GM19324 (cell line): ENCODE data around the gene HK3.
"Not testable (repeated sequence)": the region's sequence is repeated elsewhere in the genome, so short reads cannot be mapped to it uniquely, and the experiment has no call there.

Experiments used
- ATAC-seq: cut with Tn5 transposase; IDR thresholded peaks from one replicate; pipeline ENCODE4 v1.9.1; 2021; ENCODE audit warnings: mild to moderate bottlenecking, moderate library complexity; ENCODE audit not compliant: unreplicated experiment, low FRiP score

The HK3 gene

DNA sequence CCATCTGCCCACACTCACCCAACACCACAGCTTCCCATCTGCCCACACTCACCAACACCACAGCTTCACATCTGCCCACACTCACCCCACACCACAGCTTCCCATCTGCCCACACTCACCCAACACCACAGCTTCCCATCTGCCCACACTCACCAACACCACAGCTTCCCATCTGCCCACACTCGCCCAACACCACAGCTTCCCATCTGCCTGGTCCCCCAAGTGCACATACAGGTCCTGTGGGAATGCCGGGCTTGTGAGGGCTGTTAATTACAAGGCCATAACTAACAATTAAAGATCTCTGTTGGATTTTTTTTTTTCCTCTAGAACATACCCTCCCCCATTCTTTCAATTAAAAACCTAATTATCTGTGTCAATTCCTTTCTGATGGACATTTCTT lies 26.1 kb downstream of the HK3 start:
- not testable (repeated sequence) for ATAC-seq

DNA sequence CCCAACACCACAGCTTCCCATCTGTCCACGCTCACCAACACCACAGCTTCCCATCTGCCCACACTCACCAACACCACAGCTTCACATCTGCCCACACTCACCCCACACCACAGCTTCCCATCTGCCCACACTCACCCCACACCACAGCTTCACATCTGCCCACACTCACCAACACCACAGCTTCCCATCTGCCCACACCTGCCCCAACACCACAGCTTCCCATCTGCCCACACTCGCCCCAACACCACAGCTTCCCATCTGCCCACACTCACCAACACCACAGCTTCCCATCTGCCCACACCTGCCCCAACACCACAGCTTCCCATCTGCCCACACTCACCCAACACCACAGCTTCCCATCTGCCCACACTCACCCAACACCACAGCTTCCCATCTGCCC lies 26.6 kb downstream of the HK3 start:
- not testable (repeated sequence) for ATAC-seq

DNA sequence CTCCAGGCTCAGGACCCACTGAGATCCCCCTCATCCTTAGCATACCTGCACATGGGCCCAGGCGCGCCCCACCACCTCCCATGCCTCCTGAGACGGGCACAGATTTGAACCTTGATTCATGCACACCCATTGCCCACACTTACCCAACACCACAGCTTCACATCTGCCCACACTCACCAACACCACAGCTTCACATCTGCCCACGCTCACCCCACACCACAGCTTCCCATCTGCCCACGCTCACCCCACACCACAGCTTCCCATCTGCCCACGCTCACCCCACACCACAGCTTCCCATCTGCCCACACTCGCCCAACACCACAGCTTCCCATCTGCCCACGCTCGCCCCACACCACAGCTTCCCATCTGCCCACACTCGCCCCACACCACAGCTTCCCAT lies 28.5 kb downstream of the HK3 start:
- not testable (repeated sequence) for ATAC-seq

DNA sequence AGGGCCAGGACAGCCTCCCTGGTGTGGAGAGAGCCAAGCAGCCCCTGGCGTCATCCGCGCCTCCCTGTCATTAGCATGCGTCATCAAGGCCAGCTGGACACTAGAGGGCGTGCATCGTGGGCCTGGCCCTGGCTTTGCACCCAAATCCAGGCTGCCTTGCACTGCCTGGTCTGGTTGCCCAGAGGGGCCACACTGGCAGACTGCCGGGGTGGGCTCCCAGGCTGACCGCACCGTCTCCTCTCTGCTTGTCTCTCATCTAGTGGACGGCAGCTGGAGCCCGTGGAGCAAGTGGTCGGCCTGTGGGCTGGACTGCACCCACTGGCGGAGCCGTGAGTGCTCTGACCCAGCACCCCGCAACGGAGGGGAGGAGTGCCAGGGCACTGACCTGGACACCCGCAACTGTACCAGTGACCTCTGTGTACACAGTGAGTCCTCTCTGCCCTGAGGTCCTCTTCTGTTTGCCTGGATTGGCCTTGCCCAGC lies 29.0 kb downstream of the HK3 start:
- ATAC-seq = no peak

DNA sequence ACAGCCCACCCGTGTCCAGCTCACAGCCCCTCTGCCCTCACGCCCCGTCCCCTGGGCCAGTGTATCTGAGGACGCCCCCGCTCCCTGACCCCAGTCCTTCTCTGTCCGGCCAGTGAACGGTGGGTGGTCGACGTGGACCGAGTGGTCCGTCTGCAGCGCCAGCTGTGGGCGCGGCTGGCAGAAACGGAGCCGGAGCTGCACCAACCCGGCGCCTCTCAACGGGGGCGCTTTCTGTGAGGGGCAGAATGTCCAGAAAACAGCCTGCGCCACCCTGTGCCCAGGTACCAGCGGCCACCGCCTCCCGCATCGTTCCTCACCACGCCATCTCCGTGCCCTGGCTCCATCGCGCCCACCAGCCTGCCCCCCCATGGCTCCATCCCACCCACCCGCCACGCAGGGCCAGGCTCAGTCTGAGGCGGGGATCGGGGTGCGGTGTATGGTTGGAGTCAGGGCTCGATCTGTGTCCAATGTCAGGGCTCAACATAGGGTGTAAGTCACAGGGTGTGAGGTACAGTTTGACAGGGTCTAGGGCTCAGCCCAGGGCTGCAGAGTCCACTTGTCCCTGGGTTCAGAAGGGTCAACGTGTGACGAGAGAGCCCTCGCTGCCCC lies 29.5 kb downstream of the HK3 start:
- no peak for ATAC-seq

DNA sequence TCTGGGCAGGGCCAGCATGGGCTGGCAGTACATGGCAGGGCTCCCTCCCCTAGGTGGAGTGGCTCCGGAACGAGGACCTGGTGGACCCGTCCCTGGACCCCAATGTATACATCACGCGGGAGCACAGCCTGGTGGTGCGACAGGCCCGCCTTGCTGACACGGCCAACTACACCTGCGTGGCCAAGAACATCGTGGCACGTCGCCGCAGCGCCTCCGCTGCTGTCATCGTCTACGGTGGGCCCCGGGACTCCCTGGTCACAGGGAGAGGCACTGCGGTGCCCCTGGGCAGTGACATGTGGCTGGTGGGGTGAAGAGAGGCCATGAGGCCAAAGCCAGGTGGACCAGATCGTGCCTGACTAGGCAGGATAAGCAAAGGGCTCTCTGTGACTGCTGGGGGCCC lies 30.4 kb downstream of the HK3 start:
- no peak for ATAC-seq

DNA sequence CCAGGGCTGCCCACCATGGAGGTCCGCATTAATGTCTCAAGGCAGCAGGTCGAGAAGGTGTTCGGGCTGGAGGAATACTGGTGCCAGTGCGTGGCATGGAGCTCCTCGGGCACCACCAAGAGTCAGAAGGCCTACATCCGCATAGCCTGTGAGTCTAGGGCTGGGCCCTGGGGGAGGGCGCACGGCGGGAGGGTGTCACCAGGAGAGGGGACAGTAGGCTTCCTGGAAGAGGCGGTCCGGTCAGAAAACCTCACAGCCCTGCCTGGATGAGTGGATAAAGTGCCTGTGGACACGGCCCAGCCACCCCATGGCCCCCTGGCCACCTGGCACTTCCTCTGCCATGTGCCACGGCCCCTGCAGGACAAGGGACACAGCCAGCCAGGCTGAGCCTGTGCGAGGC lies 31.0 kb downstream of the HK3 start:
- ATAC-seq = no peak

DNA sequence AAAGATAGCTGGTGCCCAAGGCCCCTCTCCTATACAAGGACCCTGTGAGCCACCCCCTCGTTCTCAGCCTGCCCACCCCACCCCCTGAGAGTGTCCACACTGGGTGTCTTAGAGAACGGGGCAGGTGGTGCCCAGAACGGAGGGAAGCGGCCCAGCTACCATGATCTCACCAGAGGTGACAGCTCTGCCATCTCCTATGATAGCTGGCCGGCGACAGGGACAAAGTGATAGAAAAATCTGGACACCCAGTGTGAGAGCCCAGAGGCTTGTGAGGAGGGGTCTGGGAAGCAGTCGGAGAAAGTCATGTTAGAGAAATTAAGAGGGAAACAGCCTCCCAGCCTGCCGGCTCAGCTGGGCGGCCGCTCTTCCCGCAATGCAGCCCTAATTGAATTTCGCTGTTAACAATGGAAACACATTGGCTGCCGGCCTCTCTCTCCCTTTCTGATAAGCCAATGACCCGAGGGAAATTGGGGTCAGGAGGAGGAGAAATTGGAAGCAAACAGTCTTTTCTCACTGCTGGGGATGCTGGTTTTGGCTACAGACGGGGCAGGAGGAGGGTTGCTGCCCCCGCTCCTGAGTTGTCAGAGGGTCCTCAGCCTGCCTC lies 32.3 kb downstream of the HK3 start:
- no peak for ATAC-seq

DNA sequence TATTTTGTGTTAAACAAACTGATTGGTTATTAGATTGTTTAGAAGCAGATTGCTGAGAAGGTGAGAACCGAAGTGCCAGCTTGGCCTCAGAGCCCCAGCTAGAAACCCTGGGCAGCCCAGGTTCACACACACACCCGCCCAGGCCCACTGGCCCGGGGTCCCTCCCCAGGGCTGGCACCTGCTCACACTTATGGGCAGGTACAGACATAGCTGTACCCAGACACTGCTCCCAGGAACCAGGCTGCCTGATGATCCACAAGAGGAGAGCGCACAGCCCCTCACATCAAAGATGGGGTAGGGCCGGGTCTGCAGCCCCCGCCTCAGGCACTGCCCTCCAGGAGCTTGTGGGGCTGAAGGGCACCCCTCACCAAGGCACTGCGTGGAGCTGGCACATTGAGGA lies 33.2 kb downstream of the HK3 start:
- no peak for ATAC-seq

DNA sequence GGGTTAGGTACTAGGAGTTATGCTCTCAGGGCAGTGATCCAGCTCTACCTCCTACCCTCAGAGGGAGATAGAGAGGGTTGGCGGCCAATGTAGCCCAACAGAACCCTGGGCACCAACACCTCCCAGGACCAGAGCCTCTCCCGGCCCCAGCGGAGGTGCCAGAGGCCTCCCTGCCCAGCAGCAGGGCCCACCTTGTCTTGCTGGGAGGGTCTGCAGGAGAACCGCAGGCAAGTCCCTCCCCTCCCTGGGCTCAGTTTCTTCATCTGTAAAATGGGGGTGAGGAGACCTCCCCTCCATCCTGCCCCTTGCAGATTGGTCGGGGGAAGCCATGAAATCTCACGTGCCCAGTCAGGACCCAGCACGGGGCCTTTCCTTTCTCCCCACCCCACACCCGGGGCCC lies 34.4 kb downstream of the HK3 start:
- ATAC-seq = no peak

DNA sequence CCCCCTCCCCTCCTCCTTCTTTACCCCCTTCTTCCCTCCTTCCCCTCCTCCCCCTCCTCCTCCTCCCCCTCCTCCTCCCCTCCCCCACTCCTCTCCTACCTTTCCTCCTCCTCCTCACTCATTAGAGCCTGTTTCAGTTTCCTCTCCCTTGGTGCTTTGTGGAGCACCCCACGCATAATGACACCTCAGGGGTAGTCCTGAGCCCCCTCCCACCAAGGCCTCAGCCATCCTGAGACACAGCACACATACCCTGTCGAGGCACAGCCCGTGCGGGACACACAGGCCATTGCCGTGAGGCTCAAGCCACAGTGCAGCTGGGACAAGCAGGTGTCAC lies 35.4 kb downstream of the HK3 start:
- no peak for ATAC-seq

DNA sequence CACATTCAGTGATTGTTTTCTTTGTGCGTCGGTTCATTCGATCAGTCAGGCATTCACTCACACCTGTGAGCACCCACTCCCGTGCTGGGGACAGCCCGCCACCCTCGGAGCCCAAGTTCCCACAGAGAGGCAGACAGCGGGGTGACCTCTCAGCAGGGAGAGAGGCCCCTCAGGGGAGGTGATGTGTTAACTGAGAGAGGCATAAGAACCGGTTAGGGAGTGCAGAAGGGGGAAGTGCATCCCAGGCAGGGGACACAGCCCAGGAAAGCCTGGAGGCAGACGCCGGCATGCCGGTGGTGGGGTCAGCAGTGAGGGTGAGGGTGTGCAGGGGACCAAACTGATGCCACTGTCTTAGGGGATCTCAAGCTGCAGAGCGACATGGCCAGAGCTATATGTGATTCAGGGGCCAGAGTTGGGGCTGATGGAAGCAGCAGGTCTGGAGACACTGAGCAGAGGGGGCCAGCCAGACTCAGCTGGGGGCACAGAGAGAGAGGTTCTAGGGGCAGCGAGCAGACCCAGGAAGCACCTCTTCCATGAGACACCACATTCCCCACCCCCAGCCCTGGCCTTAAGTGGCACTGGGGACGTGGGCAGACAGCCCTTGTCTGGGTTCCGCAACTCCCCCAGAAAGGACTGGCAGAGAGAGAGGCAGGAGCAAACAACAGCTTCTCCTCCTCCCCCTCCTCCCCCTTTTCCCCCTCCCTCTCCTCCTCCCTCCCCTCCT lies 35.9 kb downstream of the HK3 start:
- ATAC-seq = no peak

DNA sequence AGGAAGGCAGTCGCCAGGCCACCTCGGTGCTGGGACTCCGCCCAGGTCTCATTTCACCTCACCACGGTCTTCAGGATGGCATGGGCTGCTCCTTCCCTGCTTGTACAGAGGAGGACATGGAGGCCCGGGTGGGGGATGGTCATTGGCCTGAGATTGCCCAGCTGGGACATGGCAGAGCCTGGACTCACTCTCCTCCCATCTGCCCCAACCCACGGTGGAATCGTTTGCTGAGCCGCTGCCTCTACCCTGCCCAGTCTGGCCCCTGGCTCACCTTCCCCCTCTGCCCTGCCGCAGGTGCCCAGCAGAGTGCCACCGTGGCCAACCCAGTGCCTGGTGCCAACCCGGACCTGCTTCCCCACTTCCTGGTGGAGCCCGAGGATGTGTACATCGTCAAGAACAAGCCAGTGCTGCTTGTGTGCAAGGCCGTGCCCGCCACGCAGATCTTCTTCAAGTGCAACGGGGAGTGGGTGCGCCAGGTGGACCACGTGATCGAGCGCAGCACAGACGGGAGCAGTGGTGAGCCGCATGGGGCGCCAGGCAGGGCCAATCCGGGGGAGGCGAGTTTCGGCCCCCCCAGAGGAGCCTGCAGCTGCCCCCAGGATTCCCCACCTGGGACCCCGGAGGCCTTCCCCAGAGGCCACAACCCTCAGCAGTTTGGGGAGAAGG lies 36.7 kb downstream of the HK3 start:
- ATAC-seq = no peak

DNA sequence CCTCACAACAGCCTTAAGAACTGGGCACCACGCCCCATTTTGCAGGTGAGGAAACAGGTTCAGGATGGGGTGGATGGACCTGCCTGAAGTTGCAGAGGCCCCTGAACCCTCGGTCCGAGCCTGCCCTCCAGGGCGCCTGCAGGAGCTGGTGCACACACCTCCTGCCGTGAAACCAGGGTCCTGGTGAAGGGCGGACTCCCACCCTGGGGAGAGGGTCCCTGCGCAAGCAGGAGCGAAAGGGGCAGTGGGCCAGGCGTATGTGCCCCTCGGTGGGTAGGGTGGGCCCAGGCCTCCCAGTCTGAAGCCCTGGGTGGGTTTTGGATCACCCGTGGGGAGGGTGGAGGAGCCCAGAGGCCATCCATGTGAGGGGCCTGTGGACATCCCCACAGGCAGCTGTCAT lies 37.9 kb downstream of the HK3 start:
- ATAC-seq = no peak

DNA sequence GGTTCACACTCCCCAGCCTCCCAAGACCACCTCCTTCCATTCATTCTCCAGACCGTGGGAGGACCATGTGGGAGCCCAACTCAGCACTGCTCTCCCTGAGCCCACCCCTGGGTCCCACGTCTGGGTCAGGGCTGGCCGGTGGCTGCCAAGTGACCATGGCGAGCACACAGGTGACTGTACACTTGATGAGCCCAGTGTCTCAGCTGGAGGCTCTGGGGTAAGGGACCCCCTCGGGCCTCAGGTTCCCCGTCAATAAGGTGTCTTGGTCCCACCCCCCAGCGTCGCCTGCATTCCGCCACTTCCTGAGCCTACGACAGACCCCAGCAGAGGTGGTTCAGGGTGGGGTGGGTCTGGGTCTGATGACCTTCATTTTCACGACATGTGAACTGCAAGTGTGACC lies 38.8 kb downstream of the HK3 start:
- ATAC-seq = no peak

DNA sequence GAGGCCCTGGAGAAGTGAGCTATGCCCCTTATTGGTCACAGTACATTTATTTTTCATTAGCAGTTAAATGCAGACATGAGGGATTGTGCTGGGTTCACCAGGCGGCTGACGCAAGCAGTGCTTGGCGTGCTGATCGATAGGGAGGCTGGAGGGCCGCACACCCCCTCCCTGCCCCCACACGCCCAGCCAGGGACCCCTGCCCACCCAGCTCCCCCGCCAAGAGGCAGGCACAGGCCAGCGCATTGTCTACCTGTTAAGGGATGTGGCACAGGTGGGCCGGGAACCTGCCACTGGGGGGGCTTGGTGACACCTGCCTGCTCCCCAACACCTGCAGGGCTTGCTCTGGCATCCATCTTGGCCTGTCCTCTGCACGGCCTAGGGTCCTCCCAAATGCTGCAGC lies 39.2 kb downstream of the HK3 start:
- no peak for ATAC-seq

DNA sequence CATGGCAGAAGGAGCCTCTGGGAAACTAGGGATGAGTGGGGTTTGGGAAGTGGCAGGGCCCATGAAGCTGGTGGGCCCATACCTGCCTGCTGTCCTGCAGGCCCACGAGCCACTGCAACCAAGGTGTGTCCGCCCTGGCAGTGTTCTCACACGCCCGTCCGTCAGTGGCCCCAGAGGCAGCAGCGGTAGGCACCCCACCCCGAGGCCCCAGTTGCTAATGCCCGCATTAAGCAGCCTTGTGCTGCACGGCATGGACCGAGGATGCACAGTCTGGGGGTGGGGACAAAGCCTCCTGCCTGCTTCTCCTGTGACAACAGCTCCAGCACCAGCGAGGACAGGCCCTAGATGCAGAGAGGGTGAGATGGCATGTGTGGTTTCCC lies 41.3 kb downstream of the HK3 start:
- no peak for ATAC-seq

DNA sequence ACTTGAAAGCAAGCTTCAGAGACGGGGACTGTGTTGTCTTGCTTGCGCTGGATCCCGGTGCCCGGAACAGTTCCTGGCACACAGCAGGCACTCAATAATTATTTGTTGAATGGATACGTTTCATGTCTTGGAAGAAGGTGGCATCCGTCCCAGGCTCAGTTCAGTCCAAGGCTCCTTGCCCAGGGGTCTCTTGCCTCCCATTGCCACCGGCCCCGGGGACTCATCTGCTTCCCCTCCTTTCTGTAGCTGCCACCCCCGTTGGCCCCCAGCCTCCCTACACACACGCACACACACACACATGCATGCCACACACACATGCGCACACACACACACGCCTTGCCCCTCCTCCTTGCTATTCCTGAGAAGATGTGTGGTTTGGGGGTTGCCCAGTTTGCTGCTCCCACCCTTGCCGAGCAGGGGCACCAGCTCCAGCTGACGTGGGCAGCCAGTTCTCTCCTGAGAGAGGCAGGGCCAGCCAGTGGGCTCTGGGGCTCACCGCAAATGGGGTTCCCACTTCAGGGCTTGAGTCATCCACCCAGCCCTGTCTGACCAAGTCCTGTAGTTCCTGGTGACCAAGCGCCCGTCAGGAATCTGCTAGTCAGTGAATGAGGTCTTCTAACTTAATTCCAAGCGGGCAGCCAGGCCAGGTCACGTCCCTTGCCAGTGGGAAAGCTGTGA lies 41.8 kb downstream of the HK3 start:
- ATAC-seq = no peak

DNA sequence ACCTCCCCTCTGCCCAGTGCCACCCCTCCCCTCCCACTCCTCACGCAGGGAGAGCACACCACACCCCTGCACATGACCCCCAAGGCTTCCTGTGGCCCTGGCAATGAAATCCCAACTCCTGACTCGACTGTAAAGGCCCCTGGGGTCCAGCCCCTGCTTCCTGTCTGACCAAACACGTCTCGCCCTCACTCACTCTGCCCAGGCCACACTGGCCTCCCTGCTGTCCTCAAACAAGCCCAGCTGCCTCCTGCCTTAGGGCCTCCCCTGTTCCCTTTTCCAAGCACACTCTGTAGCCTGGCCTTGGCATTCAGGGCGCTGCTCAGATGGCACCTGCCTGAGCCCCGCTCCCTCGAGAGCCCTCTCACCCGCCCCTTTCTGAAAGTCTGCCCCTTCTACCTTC lies 42.4 kb downstream of the HK3 start:
- ATAC-seq = no peak

DNA sequence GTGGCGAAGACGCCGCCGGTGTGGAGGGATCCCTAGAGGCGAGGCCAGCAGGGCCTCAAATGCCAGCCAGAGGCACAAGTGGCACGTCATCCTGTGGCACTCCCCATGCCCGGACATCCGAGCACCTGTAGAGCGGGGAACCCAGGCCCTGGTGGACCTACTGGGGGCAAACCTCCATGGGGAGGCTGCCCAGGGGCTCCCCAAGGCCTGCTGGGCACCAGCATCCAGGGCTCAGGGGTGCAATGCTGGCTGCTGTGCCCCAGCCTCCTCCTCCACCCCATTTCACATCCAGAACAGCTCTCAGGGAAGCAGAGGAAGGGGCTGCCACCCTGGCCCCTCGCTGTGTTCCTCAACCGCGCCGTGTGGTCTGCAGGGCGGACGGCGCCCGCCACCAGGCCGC lies 43.5 kb downstream of the HK3 start:
- ATAC-seq = no peak

DNA sequence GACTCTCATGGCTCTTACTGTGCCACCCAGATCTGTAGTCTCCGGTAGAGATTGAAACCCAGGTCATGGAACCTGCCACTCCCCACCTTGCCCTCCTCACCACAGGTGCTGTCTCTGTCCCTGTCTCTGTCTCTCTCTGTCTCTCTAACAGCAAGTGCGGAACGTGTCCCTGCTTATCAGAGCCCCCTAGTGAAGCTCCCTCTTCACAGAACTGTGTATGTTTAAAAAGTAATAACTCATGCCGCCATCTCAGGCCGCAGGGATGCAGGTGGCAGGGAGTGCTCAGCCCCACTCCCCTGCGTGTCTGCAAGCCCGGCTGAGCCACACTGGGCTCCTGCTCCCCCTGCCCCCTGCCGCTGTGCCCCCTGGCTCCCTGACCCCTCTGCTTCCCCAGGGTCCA lies 45.0 kb downstream of the HK3 start:
- no peak for ATAC-seq
